ENCODE results near the gene STK40. TPM values are rescaled to one million over a fixed set of nuclear protein-coding genes. Genes with fewer than 3 reads are reported as not detected.

The STK40 gene
- total RNA-seq, 2 donors from 2014 or later: 60.3 to 61.5 TPM

- H3K4me3 ChIP-seq: peak overlapping the region; percentile 94
- no peak for ATAC-seq (ENCODE audit: insufficient number of reproducible peaks, low FRiP score, low read depth)
Measured at GRCh38 chr1:36305915-36306209, 79.9 kb downstream of the STK40 start.

GRCh38 chr1:36304970-36305914, 80.5 kb downstream of the STK40 start:
- Histone ChIP-seq H3K4me3 (no peak overlapping the region), H3K27me3 (replicated peaks; ENCODE audit: insufficient read depth) (no peaks in the 10 kb centered on the region), H3K9me3 (no peaks in the 10 kb centered on the region), H3K4me1 (ENCODE audit: control insufficient read depth in 1 of 2, low read depth in 2 of 2) (peaks cover 0 to 20% of the 10 kb centered on the region in 2 donors), H3K36me3 (peaks cover 34% of the 10 kb centered on the region), H3K27ac (peak overlapping the region in 1 of 2 donors; percentile 6)
- DNase-seq (ENCODE audit: low spot score) (no peak), ATAC-seq (ENCODE audit: insufficient number of reproducible peaks, low FRiP score, low read depth) (no peak)
- no peak for TF ChIP-seq CTCF (IDR thresholded peaks at IDR 0.05)

More at GRCh38 chr1:36305915-36306209, 79.9 kb downstream of the STK40 start:
- Histone ChIP-seq H3K27ac (peak overlapping the region; percentile 45 to 62), H3K36me3 (peaks cover 28% of the 10 kb centered on the region), H3K4me1 (ENCODE audit: control insufficient read depth in 1 of 2, low read depth in 2 of 2) (peaks cover 0 to 20% of the 10 kb centered on the region in 2 donors), H3K9me3 (no peaks in the 10 kb centered on the region), H3K27me3 (replicated peaks; ENCODE audit: insufficient read depth) (no peaks in the 10 kb centered on the region)
- no peak for TF ChIP-seq CTCF (IDR thresholded peaks at IDR 0.05)
- DNase-seq (ENCODE audit: low spot score): no peak

GRCh38 chr1:36304521-36304920, 81.2 kb downstream of the STK40 start:
- Histone ChIP-seq H3K4me1 (ENCODE audit: control insufficient read depth in 1 of 2, low read depth in 2 of 2) (peaks cover 0 to 20% of the 10 kb centered on the region in 2 donors), H3K27me3 (replicated peaks; ENCODE audit: insufficient read depth) (no peaks in the 10 kb centered on the region), H3K36me3 (peaks cover 34% of the 10 kb centered on the region), H3K4me3 (no peak overlapping the region), H3K27ac (no peak overlapping the region), H3K9me3 (no peaks in the 10 kb centered on the region)
- TF ChIP-seq CTCF (IDR thresholded peaks at IDR 0.05): no peak
- ATAC-seq (ENCODE audit: insufficient number of reproducible peaks, low FRiP score, low read depth) (no peak), DNase-seq (ENCODE audit: low spot score) (no peak)

- ATAC-seq (ENCODE audit: insufficient number of reproducible peaks, low FRiP score, low read depth): no peak
- Histone ChIP-seq H3K27ac (no peak overlapping the region), H3K4me1 (ENCODE audit: control insufficient read depth in 1 of 2, low read depth in 2 of 2) (peaks cover 0 to 20% of the 10 kb centered on the region in 2 donors), H3K9me3 (no peaks in the 10 kb centered on the region), H3K4me3 (no peak overlapping the region), H3K36me3 (peaks cover 34% of the 10 kb centered on the region), H3K27me3 (replicated peaks; ENCODE audit: insufficient read depth) (no peaks in the 10 kb centered on the region)
- DNase-seq (ENCODE audit: low spot score): no peak
- TF ChIP-seq CTCF (IDR thresholded peaks at IDR 0.05): no peak
Measured at GRCh38 chr1:36303650-36304360, 81.9 kb downstream of the STK40 start.

- TF ChIP-seq CTCF (IDR thresholded peaks at IDR 0.05): no peak
- no peak for ATAC-seq (ENCODE audit: insufficient number of reproducible peaks, low FRiP score, low read depth)
- peaks cover 0 to 20% of the 10 kb centered on the region in 2 donors for H3K4me1 ChIP-seq (ENCODE audit: control insufficient read depth in 1 of 2, low read depth in 2 of 2)
- no peak overlapping the region for H3K4me3 ChIP-seq
- no peaks in the 10 kb centered on the region for H3K9me3 ChIP-seq
- peaks cover 34% of the 10 kb centered on the region for H3K36me3 ChIP-seq
- H3K27ac ChIP-seq: no peak overlapping the region
- no peak for DNase-seq (ENCODE audit: low spot score)
- no peaks in the 10 kb centered on the region for H3K27me3 ChIP-seq (replicated peaks; ENCODE audit: insufficient read depth)
Measured at GRCh38 chr1:36303244-36303643, 82.5 kb downstream of the STK40 start.

Data from thoracic aorta (tissue), 2 donors.